NCI-H2081 (cell line): ENCODE results near the gene GBA2.

Source experiments
- DNase-seq, 2 experiments: peaks; one replicate each; lab custom pipeline; 2025; lab: John Stamatoyannopoulos, UW

GBA2 gene

GRCh38 chr9:35691757-35692301 lies 57.2 kb downstream of the GBA2 start:
- DNase-seq = no peak

GRCh38 chr9:35691334-35691650 lies 57.7 kb downstream of the GBA2 start:
- DNase-seq = no peak

- DNase-seq = peak; percentile 43 to 61
Observed at GRCh38 chr9:35690614-35691333, 58.3 kb downstream of the GBA2 start.

- DNase-seq = no peak
Observed at GRCh38 chr9:35690294-35690613, 58.8 kb downstream of the GBA2 start.

GRCh38 chr9:35689542-35690293 lies 59.3 kb downstream of the GBA2 start, which contains the start of gene TPM2:
Gene TPM2 (minus strand): TSS chr9:35689925. CDS start chr9:35689817, 108 bp downstream.
- DNase-seq = no peak

- DNase-seq = no peak
Observed at GRCh38 chr9:35688558-35689541, 60.2 kb downstream of the GBA2 start.

- no peak for DNase-seq
Observed at GRCh38 chr9:35687972-35688557, 61.0 kb downstream of the GBA2 start.

GRCh38 chr9:35687306-35687705 lies 61.7 kb downstream of the GBA2 start:
- no peak for DNase-seq
